Measurements from ENCODE around the gene COL15A1. TPM values are rescaled to one million over a fixed set of nuclear protein-coding genes. Genes with fewer than 3 reads are reported as not detected.
A peak's percentile ranks its signal among the peaks of the same experiment; 100 is the strongest.

Gene COL15A1
- total RNA-seq, 6 experiments from 2014 or later, result 0.07 to 0.58 (median 0.11) TPM; not detected in 2

- intact Hi-C loops (cut with DNase I), result no loop called here
These were observed 108.1 kb downstream of the COL15A1 start for GRCh38 chr9:99051851-99052250.

DNA sequence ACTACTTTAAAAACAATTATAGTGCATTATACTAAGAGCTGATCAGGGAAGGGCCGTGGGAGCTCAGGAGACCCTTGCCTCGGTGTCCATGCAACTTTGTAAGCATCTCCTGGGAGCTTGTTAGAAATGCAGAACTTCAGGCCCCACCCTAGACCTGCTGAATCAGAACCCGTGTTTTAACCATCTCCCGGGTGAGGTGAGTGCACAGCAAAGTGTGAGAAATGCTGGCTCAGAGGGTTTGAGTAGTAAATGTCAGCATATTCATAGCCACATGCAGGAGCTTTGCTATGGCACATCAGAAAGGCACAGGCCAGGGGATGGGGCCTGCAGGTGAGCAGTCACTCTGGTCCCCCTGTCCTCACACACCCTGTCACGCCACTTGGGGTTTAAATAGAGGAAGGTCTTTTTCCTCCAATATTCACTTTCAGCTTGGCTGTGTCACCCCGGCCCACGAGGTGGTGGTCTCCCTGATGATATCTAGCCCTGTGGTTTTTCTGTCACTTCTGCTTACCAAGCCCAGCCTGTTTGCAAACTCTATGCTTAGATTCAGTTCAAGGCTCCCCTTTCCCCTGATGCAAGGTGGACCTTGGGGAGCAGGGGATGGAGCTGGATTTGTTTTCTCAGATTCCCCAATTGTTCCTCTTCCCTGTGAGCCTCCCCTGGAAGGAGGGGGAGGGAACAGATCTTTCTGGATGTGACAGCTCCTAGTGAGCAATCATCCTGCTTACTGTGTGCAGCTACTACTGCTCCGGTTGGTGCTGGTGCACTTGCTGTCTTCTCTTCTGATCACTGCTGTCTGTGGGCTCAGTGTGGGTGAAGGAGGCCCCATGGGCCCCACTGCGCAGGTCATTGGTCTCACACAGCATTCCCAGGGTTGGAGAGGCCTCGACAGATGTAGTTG lies 109.4 kb downstream of the COL15A1 start:
- TF ChIP-seq CTCF (IDR thresholded peaks at IDR 0.05), result no peak
- TF ChIP-seq POLR2A (IDR thresholded peaks at IDR 0.05), result no peak
- no peak overlapping the region for H3K27ac ChIP-seq
- no peaks in the 10 kb centered on the region for H3K9me3 ChIP-seq
- H3K4me1 ChIP-seq, result peaks cover 0 to 3% (median 0%) of the 10 kb centered on the region in 4 donors
- no peaks in the 10 kb centered on the region for H3K36me3 ChIP-seq
- H3K27me3 ChIP-seq, result no peaks in the 10 kb centered on the region
- WGBS (ENCODE audit: insufficient coverage, low coverage, low lambda C conversion rate, missing lambda C conversion rate), result 58% methylated on average over 7 of the region's 10 CpGs
- intact Hi-C loops (cut with DNase I), result no loop called here
- ATAC-seq, result no peak
- no peak for DNase-seq
- H3K4me3 ChIP-seq, result no peak overlapping the region

More at GRCh38 chr9:99051851-99052250, 108.1 kb downstream of the COL15A1 start:
- H3K36me3 ChIP-seq, result no peaks in the 10 kb centered on the region
- no peaks in the 10 kb centered on the region for H3K27me3 ChIP-seq
- no peak for ATAC-seq
- no peak for DNase-seq
- WGBS (ENCODE audit: insufficient coverage, low coverage, low lambda C conversion rate, missing lambda C conversion rate), result 40% methylated on average over 1 of the region's 4 CpGs
- no peak overlapping the region for H3K27ac ChIP-seq
- no peaks in the 10 kb centered on the region for H3K9me3 ChIP-seq
- peaks cover 0 to 3% (median 0%) of the 10 kb centered on the region in 4 donors for H3K4me1 ChIP-seq
- TF ChIP-seq CTCF (IDR thresholded peaks at IDR 0.05) (no peak), POLR2A (IDR thresholded peaks at IDR 0.05) (no peak)
- no peak overlapping the region for H3K4me3 ChIP-seq

- DNase-seq, result no peak
- TF ChIP-seq CTCF (IDR thresholded peaks at IDR 0.05) (no peak), POLR2A (IDR thresholded peaks at IDR 0.05) (no peak)
- intact Hi-C loops (cut with DNase I), result no loop called here
- WGBS (ENCODE audit: insufficient coverage, low coverage, low lambda C conversion rate, missing lambda C conversion rate), result 80% methylated on average over 2 of the region's 2 CpGs
- no peak for ATAC-seq
- Histone ChIP-seq H3K27ac (no peak overlapping the region), H3K4me3 (no peak overlapping the region), H3K4me1 (peaks cover 0 to 3% (median 0%) of the 10 kb centered on the region in 4 donors), H3K9me3 (no peaks in the 10 kb centered on the region), H3K27me3 (no peaks in the 10 kb centered on the region), H3K36me3 (no peaks in the 10 kb centered on the region)
These were observed 110.9 kb downstream of the COL15A1 start for GRCh38 chr9:99054581-99054980.

DNA sequence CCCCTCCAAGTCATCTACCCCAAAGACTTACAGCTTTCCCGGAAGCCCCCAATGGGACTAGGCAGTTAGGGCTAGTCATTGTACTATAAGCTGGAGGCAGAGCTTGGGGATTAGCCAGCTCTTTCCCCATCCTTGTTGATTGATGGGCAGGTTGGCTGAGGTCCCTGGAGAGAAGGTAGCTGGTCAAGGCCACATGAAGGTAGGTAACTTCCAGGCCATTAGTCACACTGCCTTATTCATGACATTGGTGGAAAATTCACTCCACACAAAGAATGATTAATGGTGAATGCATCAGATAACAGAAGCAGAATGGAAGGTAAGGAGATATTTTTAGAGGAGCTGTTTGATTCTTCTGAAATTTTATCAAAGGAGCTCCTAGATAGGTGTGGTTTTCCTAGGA lies 111.7 kb downstream of the COL15A1 start:
- ATAC-seq, result peak in 3 of 4 donors; percentile 38 to 73 (median 61)
- Histone ChIP-seq H3K4me1 (peaks cover 0 to 3% (median 0%) of the 10 kb centered on the region in 4 donors), H3K27ac (no peak overlapping the region), H3K27me3 (no peaks in the 10 kb centered on the region), H3K9me3 (no peaks in the 10 kb centered on the region), H3K36me3 (no peaks in the 10 kb centered on the region), H3K4me3 (no peak overlapping the region)
- intact Hi-C loops (cut with DNase I), result no loop called here
- TF ChIP-seq CTCF (IDR thresholded peaks at IDR 0.05), result no peak
- TF ChIP-seq POLR2A (IDR thresholded peaks at IDR 0.05), result no peak
- peak in 2 of 3 donors; percentile 43 to 62 for DNase-seq
- no CpG with 5 or more reads among the region's 1 CpG for WGBS (ENCODE audit: insufficient coverage, low coverage, low lambda C conversion rate, missing lambda C conversion rate)
